ENCODE results near the gene CHMP6. TPM values are rescaled to one million over a fixed set of nuclear protein-coding genes. Genes with fewer than 3 reads are reported as not detected.
A peak's percentile ranks its signal among the peaks of the same experiment; 100 is the strongest.

The CHMP6 gene
- total RNA-seq, 1 donor from 2014 or later = 26.9 TPM

DNA sequence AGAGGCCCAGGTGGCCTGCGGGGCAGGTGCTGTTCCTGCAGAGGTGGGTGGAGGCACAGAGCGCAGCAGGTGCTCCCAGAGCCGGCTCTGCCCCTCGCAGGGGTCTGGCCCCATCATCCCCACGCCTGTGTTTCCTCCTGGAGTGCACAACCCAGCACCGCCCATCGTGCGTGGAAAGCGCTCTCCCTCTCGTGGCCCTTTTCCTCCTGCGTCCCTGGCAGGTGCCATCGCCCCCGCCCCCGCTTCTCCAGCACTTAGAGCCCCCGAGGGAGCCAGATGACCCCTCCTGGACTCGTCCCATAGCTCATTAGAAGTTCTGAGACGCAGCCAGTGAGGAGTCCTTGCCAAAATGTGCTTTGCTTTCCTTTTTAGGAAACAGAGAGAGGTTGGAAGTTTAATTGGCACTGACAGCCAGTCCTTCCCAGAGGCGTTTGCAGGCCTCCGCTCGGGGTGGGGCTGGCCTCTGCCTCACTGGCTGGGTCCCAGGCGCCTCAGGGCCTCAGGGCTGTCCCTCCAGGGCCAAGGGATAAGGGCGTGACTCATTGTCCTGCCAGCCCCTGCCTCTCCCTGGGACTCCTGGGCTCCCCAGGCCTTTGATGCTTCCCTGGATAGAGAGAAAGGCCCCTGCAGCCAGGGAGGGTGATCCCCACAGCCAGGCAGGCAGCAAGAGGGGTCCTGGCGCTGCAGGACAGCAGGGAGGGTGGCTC is 32.2 kb upstream of the CHMP6 start:
- Mint-ChIP-seq H3K27ac (peak overlapping the region; percentile 34), H3K4me3 (no peak overlapping the region), H3K4me1 (peaks cover 5% of the 10 kb centered on the region), H3K9me3 (peaks cover 6% of the 10 kb centered on the region), H3K27me3 (ENCODE audit: low read depth) (no peaks in the 10 kb centered on the region), H3K36me3 (peaks cover 10% of the 10 kb centered on the region)
- TF ChIP-seq, protein P1, sequence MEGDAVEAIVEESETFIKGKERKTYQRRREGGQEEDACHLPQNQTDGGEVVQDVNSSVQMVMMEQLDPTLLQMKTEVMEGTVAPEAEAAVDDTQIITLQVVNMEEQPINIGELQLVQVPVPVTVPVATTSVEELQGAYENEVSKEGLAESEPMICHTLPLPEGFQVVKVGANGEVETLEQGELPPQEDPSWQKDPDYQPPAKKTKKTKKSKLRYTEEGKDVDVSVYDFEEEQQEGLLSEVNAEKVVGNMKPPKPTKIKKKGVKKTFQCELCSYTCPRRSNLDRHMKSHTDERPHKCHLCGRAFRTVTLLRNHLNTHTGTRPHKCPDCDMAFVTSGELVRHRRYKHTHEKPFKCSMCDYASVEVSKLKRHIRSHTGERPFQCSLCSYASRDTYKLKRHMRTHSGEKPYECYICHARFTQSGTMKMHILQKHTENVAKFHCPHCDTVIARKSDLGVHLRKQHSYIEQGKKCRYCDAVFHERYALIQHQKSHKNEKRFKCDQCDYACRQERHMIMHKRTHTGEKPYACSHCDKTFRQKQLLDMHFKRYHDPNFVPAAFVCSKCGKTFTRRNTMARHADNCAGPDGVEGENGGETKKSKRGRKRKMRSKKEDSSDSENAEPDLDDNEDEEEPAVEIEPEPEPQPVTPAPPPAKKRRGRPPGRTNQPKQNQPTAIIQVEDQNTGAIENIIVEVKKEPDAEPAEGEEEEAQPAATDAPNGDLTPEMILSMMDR (IDR thresholded peaks at IDR 0.05; ENCODE audit: unreplicated experiment) = no peak
- no peak for DNase-seq (ENCODE audit: low spot score in 2 of 2, unreplicated experiment in 2 of 2)

DNA sequence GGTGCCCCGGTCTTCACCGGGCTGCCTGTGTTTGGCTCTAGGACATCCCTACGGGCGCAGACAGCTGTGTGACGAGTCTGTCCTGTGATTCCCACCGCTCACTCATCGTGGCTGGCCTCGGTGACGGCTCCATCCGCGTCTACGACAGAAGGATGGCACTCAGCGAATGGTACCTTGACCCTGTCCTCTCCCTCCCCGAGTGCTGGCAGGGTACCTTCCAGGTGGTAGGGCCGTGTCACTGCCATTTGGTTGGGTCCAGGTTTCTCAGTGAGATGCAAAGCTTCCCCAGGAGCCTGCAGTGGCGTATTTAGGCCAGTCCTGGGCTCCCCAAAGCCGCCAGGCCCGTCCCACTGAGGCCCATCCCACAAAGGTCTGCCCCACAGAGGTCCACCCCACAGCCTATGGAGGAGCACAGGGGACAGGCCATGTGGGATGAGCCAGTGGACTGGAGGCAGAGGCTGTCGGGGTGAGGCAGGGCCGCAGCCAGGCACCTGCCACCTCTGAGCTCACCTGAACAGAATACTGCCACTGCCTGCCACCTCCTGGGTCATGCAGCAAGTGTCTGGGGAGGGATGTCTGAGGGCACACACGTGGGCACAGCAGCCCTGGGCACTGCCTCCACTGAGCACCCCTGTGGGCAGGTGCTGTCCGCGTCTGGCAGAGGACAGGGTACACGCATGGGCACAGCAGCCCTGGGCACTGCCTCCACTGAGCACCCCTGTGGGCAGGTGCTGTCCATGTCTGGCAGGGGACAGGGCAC is 31.4 kb upstream of the CHMP6 start:
- Mint-ChIP-seq H3K27ac (no peak overlapping the region), H3K36me3 (peaks cover 6% of the 10 kb centered on the region)

DNA sequence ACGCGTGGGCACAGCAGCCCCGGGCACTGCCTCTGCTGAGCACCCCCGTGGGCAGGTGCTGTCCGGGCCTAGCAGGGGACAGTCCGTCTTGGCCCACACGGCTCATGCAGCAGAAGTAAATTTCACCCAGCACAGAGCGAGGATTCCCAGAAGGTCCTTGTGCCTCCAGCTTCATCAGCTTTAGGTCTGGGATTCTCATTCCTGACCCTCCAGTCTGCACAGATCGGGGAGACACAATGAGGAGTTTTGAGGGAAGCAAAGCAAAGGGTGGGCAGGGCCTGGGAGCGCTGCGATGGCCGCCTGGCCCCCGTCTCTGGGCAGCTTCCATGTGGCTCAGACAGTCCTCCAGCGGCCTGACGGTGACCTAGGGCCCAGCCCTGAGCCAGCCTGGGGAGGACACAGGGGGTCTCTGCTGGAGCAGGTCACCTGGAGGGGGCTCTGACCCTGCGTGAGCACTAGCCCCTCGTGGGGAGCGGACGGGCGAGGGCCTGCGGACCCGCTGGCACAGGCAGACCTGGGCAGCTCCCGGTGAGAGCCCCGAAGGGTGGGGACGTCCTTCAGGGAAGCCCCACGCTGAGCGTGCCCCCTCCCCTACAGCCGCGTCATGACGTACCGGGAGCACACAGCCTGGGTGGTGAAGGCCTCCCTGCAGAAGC is 30.7 kb upstream of the CHMP6 start:
- Mint-ChIP-seq H3K4me3 (no peak overlapping the region), H3K27me3 (ENCODE audit: low read depth) (no peaks in the 10 kb centered on the region), H3K9me3 (no peaks in the 10 kb centered on the region), H3K27ac (no peak overlapping the region), H3K4me1 (peaks cover 5% of the 10 kb centered on the region), H3K36me3 (peaks cover 8% of the 10 kb centered on the region)
- no peak for DNase-seq (ENCODE audit: low spot score in 2 of 2, unreplicated experiment in 2 of 2)
- TF ChIP-seq, protein P1 (IDR thresholded peaks at IDR 0.05; ENCODE audit: unreplicated experiment) = no peak

More for the DNA sequence above, 31.4 kb upstream of the CHMP6 start:
- H3K27me3 Mint-ChIP-seq (ENCODE audit: low read depth) = no peaks in the 10 kb centered on the region
- H3K9me3 Mint-ChIP-seq = peaks cover under 1% of the 10 kb centered on the region
- H3K4me3 Mint-ChIP-seq = no peak overlapping the region
- H3K4me1 Mint-ChIP-seq = peaks cover 5% of the 10 kb centered on the region
- TF ChIP-seq, protein P1 (IDR thresholded peaks at IDR 0.05; ENCODE audit: unreplicated experiment) = no peak
- DNase-seq (ENCODE audit: low spot score in 2 of 2, unreplicated experiment in 2 of 2) = no peak

DNA sequence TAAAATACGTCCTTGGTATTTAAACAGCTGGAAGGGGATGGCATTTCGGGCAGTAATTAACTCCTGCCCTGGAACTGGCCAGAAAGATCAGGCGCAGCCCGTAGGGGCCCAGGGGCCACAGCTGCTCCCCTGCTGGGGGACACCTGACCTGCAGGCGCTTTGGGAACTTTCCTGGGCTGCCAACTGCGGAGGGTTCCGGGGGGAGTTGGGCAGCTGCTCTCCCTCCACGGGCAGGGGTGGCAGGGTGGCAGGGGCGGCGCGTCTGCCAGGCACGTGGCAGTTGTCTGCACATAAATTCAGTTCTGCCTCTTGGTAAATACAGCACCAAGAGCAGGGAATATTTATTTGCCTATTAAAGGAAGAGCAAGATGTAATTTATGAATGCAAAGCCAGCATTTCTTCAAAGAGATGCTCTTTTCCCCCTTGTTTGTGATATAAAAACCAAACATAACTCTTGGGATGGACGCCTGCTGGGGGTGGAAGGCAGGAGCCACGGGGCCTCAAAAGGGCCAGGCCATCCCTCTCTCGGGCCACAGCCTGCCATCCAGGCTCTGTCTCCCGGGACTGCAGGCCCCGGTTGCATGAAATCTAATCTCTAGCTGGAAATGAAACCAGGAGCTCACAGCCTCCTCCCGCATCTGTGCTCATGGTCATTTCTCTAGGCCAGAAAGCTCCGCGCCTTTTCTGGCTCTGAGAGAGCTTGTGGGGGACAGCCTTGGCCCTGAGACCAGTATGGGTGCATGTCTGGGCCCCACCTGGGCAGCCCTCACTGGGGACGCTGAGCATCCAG is 29.9 kb upstream of the CHMP6 start:
- Mint-ChIP-seq H3K9me3 (no peaks in the 10 kb centered on the region), H3K27me3 (ENCODE audit: low read depth) (no peaks in the 10 kb centered on the region), H3K36me3 (peaks cover 8% of the 10 kb centered on the region), H3K27ac (no peak overlapping the region), H3K4me1 (peaks cover 5% of the 10 kb centered on the region), H3K4me3 (no peak overlapping the region)
- TF ChIP-seq, protein P1 (IDR thresholded peaks at IDR 0.05; ENCODE audit: unreplicated experiment) = no peak
- DNase-seq (ENCODE audit: low spot score in 2 of 2, unreplicated experiment in 2 of 2) = no peak
